T-helper 1 cell (primary cell): Measurements from ENCODE around the gene SPATA32.
A peak's percentile ranks its signal among the peaks of the same experiment; 100 is the strongest.

ENCODE experiments used
- DNase-seq, 5 donors: peaks; one replicate each; pipeline ENCODE4 v3.0.0-alpha.2; 2012 to 2020

SPATA32 gene

GRCh38 chr17:45227926-45228762 lies 33.8 kb downstream of the SPATA32 start:
- peak in 1 of 5 donors; percentile 33 for DNase-seq

GRCh38 chr17:45227101-45227925 lies 34.6 kb downstream of the SPATA32 start:
- DNase-seq = peak in 1 of 5 donors; percentile 53

GRCh38 chr17:45226576-45226975 lies 35.3 kb downstream of the SPATA32 start:
- DNase-seq = no peak

GRCh38 chr17:45225964-45226530 lies 35.8 kb downstream of the SPATA32 start:
- DNase-seq = peak; percentile 83 to 99 (median 87)

- peak in 1 of 5 donors; percentile 56 for DNase-seq
Measured at GRCh38 chr17:45225051-45225700, 36.7 kb downstream of the SPATA32 start.

GRCh38 chr17:45224671-45225050 lies 37.2 kb downstream of the SPATA32 start:
- peak in 1 of 5 donors; percentile 42 for DNase-seq

GRCh38 chr17:45223539-45224528 lies 38.1 kb downstream of the SPATA32 start:
- DNase-seq = peak in 2 of 5 donors; percentile 30 to 69

- no peak for DNase-seq
Measured at GRCh38 chr17:45222996-45223538, 38.8 kb downstream of the SPATA32 start.

- DNase-seq = peak in 2 of 5 donors; percentile 35 to 70
Measured at GRCh38 chr17:45222289-45222995, 39.5 kb downstream of the SPATA32 start.

- no peak for DNase-seq
Measured at GRCh38 chr17:45222014-45222288, 39.9 kb downstream of the SPATA32 start.

GRCh38 chr17:45221081-45222013 lies 40.5 kb downstream of the SPATA32 start, which contains the start of gene FMNL1:
TSS of gene FMNL1 (plus strand) at chr17:45221885. CDS start at chr17:45222125, 240 bp downstream.
- DNase-seq = peak in 4 of 5 donors; percentile 45 to 76 (median 55)

GRCh38 chr17:45220079-45220478 lies 41.8 kb downstream of the SPATA32 start:
- no peak for DNase-seq

GRCh38 chr17:45218895-45219661 lies 42.8 kb downstream of the SPATA32 start:
- DNase-seq = peak; percentile 63 to 87 (median 75)
